Measurements from ENCODE around the gene LRRC8E. TPM values are rescaled to one million over a fixed set of nuclear protein-coding genes. Genes with fewer than 3 reads are reported as not detected.
"Not testable (repeated sequence)": the region's sequence is repeated elsewhere in the genome, so short reads cannot be mapped to it uniquely, and the experiment has no call there.

Gene LRRC8E
- total and polyA plus RNA-seq, 8 donors, result 0.58 to 12.5 (median 2.1) TPM; not detected in 1

- peaks cover 0 to 39% (median 29%) of the 10 kb centered on the region in 4 donors for H3K36me3 ChIP-seq
- H3K4me1 ChIP-seq, result peaks cover 17 to 25% (median 22%) of the 10 kb centered on the region in 4 donors
- H3K9me3 ChIP-seq, result no peaks in the 10 kb centered on the region
- no peak overlapping the region for H3K27ac ChIP-seq
- peaks cover 0 to 78% (median 27%) of the 10 kb centered on the region in 3 donors for H3K27me3 ChIP-seq
- WGBS, 5 donors, result 46 to 64% (median 58%) methylated on average over 24 to 29 of the region's 29 CpGs
- DNase-seq, result peak in 1 of 2 donors; percentile 84
- no peak overlapping the region for H3K4me3 ChIP-seq
- intact Hi-C loops (cut with DNase I; ENCODE audit: low total_unique reads), result loop anchor here (10.0 kb wide), 1 partner anchor 67 kb away; the partner anchor contains the start of genes CTXN1 and SNAPC2
- TF ChIP-seq POLR2A (IDR thresholded peaks at IDR 0.05), result no peak
- TF ChIP-seq POLR2AphosphoS5 (IDR thresholded peaks at IDR 0.05), result no peak
- TF ChIP-seq, protein P1, sequence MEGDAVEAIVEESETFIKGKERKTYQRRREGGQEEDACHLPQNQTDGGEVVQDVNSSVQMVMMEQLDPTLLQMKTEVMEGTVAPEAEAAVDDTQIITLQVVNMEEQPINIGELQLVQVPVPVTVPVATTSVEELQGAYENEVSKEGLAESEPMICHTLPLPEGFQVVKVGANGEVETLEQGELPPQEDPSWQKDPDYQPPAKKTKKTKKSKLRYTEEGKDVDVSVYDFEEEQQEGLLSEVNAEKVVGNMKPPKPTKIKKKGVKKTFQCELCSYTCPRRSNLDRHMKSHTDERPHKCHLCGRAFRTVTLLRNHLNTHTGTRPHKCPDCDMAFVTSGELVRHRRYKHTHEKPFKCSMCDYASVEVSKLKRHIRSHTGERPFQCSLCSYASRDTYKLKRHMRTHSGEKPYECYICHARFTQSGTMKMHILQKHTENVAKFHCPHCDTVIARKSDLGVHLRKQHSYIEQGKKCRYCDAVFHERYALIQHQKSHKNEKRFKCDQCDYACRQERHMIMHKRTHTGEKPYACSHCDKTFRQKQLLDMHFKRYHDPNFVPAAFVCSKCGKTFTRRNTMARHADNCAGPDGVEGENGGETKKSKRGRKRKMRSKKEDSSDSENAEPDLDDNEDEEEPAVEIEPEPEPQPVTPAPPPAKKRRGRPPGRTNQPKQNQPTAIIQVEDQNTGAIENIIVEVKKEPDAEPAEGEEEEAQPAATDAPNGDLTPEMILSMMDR (IDR thresholded peaks at IDR 0.05), result no peak
- TF ChIP-seq EP300 (IDR thresholded peaks at IDR 0.05), result no peak
Measured at GRCh38 chr19:7858109-7858770, 30.1 kb upstream of the LRRC8E start.

DNA sequence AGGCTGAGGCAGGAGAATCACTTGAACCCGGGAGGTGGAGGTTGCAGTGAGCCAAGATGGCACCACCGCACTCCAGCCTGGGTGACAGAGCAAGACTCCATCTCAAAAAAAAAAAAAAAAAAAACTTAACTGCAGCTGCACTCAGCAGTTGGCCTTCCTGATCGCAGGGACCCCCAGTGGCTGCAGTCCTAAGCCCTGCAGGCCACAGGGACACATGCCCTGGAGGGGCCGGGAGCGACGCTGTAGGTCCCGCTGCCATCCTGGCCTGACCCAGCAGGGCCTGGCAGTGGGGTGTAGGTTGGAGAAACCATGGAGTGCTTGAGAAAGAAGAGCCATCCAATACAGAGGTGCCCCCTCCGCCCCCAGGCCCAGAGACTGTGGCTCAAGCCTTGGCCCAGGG lies 29.2 kb upstream of the LRRC8E start:
- intact Hi-C loops (cut with DNase I; ENCODE audit: low total_unique reads), result loop anchor here (10.0 kb wide), 1 partner anchor 66 kb away; the partner anchor contains the start of genes CTXN1 and SNAPC2
- 96 to 99% (median 98%) methylated on average over 8 of the region's 8 CpGs for WGBS, 5 donors

DNA sequence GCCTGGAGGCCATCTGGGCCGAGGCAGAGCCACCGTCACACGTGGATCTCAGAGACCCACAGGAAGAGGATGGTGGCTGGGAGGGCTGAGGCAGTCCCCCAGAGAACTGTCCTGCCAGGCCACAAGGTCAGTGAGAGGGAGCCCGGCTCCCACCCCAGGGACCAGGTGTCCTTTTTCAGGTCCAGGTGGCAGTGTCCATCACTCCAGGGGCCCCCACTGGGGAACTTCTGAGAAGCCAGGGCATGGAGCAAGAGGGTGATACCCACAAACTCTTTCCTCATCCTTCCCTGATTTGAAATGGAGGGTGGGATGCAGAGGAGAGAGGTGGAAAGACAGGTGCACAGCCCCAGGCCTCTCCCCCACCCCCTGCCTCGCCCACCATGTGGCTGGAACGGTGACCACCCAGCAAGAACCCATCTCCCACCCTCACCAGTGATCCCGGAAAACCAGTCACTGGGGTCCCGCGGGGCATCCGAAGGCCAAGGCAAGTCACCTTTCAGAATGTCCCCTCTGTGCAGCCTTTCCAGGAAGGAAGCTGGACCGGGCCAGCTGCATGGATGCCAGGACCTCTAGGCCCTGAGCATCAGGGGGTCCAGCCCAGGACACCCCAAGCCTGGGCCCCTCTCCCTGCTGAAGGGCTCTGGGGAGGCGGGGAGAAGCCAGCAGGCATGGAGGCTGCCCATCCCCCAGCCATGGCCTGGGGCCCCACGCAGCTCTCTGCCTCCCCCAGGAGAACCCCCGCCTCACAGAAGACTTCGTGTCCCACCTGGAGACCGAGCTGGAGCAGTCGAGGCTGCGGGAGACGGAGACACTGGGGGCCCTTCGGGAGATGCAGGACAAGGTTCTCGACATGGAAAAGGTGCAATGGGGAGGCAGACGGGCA lies 28.2 kb upstream of the LRRC8E start:
- Histone ChIP-seq H3K27me3 (peaks cover 0 to 96% (median 33%) of the 10 kb centered on the region in 3 donors), H3K4me1 (peaks cover 16 to 21% (median 18%) of the 10 kb centered on the region in 4 donors), H3K36me3 (peaks cover 0 to 49% (median 36%) of the 10 kb centered on the region in 4 donors), H3K27ac (no peak overlapping the region), H3K4me3 (no peak overlapping the region), H3K9me3 (no peaks in the 10 kb centered on the region)
- intact Hi-C loops (cut with DNase I; ENCODE audit: low total_unique reads), result loop anchor here (10.0 kb wide), 1 partner anchor 65 kb away; the partner anchor contains the start of genes CTXN1 and SNAPC2
- TF ChIP-seq POLR2AphosphoS5 (IDR thresholded peaks at IDR 0.05), result no peak
- TF ChIP-seq, protein P1 (IDR thresholded peaks at IDR 0.05), result no peak
- TF ChIP-seq EP300 (IDR thresholded peaks at IDR 0.05), result no peak
- TF ChIP-seq POLR2A (IDR thresholded peaks at IDR 0.05), result no peak
- 84 to 93% (median 91%) methylated on average over 15 to 22 of the region's 22 CpGs for WGBS, 5 donors
- DNase-seq, result no peak

More for the DNA sequence above, 29.2 kb upstream of the LRRC8E start:
- Histone ChIP-seq H3K36me3 (peaks cover 0 to 47% (median 36%) of the 10 kb centered on the region in 4 donors), H3K27me3 (peaks cover 0 to 87% (median 27%) of the 10 kb centered on the region in 3 donors), H3K4me1 (peaks cover 16 to 21% (median 18%) of the 10 kb centered on the region in 4 donors)
- not testable (repeated sequence) for H3K27ac ChIP-seq, H3K9me3 ChIP-seq, DNase-seq, H3K4me3 ChIP-seq

- Histone ChIP-seq H3K27me3 (peaks cover 0 to 96% (median 36%) of the 10 kb centered on the region in 3 donors), H3K4me1 (peaks cover 17 to 21% (median 19%) of the 10 kb centered on the region in 4 donors), H3K27ac (no peak overlapping the region), H3K4me3 (no peak overlapping the region), H3K9me3 (no peaks in the 10 kb centered on the region), H3K36me3 (peaks cover 0 to 47% (median 33%) of the 10 kb centered on the region in 4 donors)
- TF ChIP-seq EP300 (IDR thresholded peaks at IDR 0.05), result no peak
- no peak for TF ChIP-seq POLR2A (IDR thresholded peaks at IDR 0.05)
- TF ChIP-seq, protein P1 (IDR thresholded peaks at IDR 0.05), result no peak
- no peak for TF ChIP-seq POLR2AphosphoS5 (IDR thresholded peaks at IDR 0.05)
- intact Hi-C loops (cut with DNase I; ENCODE audit: low total_unique reads), result no loop called here
- WGBS, 5 donors, result 81 to 90% (median 85%) methylated on average over 9 to 14 of the region's 14 CpGs
- peak in 1 of 2 donors; percentile 61 for DNase-seq
Measured at GRCh38 chr19:7860714-7861618, 27.3 kb upstream of the LRRC8E start.

Data from stomach (tissue), 9 donors.